ENCODE results near the gene CSRP1.

Gene CSRP1

GRCh38 chr1:201461645-201462441 lies 45.1 kb downstream of the CSRP1 start:
- peaks cover 45% of the 10 kb centered on the region for H3K4me1 ChIP-seq (ENCODE audit: control insufficient read depth, insufficient read depth, low read length)
- peak overlapping the region in 1 of 2 donors; percentile 49 for H3K4me3 ChIP-seq (ENCODE audit: low read length in 2 of 2)
- peak overlapping the region; percentile 67 for H3K27ac ChIP-seq (ENCODE audit: low read length)
- H3K27me3 ChIP-seq (ENCODE audit: control insufficient read depth in 1 of 2, insufficient read depth in 2 of 2, low read length in 2 of 2): no peaks in the 10 kb centered on the region
- H3K9ac ChIP-seq (ENCODE audit: low read length in 2 of 2): peak overlapping the region; percentile 26 to 29
- peaks cover 17 to 20% of the 10 kb centered on the region in 2 donors for H3K36me3 ChIP-seq (ENCODE audit: control insufficient read depth in 2 of 2, insufficient read depth in 2 of 2, low read length in 2 of 2)
- H3K9me3 ChIP-seq (ENCODE audit: control insufficient read depth in 2 of 2, low read length in 2 of 2): no peaks in the 10 kb centered on the region

- H3K36me3 ChIP-seq (ENCODE audit: control insufficient read depth in 2 of 2, insufficient read depth in 2 of 2, low read length in 2 of 2): peaks cover 17 to 20% of the 10 kb centered on the region in 2 donors
- H3K4me1 ChIP-seq (ENCODE audit: control insufficient read depth, insufficient read depth, low read length): peaks cover 43% of the 10 kb centered on the region
- H3K9me3 ChIP-seq (ENCODE audit: control insufficient read depth in 2 of 2, low read length in 2 of 2): no peaks in the 10 kb centered on the region
- H3K27me3 ChIP-seq (ENCODE audit: control insufficient read depth in 1 of 2, insufficient read depth in 2 of 2, low read length in 2 of 2): no peaks in the 10 kb centered on the region
- H3K27ac ChIP-seq (ENCODE audit: low read length): peak overlapping the region; percentile 67
- peak overlapping the region; percentile 7 to 29 for H3K9ac ChIP-seq (ENCODE audit: low read length in 2 of 2)
- H3K4me3 ChIP-seq (ENCODE audit: low read length in 2 of 2): peak overlapping the region in 1 of 2 donors; percentile 49
These were observed 45.9 kb downstream of the CSRP1 start for GRCh38 chr1:201460814-201461644.

- Histone ChIP-seq H3K9me3 (ENCODE audit: control insufficient read depth in 2 of 2, low read length in 2 of 2) (no peaks in the 10 kb centered on the region), H3K27ac (ENCODE audit: low read length) (peak overlapping the region; percentile 18), H3K4me1 (ENCODE audit: control insufficient read depth, insufficient read depth, low read length) (peaks cover 41% of the 10 kb centered on the region), H3K4me3 (ENCODE audit: low read length in 2 of 2) (no peak overlapping the region), H3K36me3 (ENCODE audit: control insufficient read depth in 2 of 2, insufficient read depth in 2 of 2, low read length in 2 of 2) (peaks cover 4 to 8% of the 10 kb centered on the region in 2 donors), H3K27me3 (ENCODE audit: control insufficient read depth in 1 of 2, insufficient read depth in 2 of 2, low read length in 2 of 2) (no peaks in the 10 kb centered on the region), H3K9ac (ENCODE audit: low read length in 2 of 2) (no peak overlapping the region)
These were observed 47.1 kb downstream of the CSRP1 start for GRCh38 chr1:201459775-201460174.

- no peak overlapping the region for H3K9ac ChIP-seq (ENCODE audit: low read length in 2 of 2)
- H3K27me3 ChIP-seq (ENCODE audit: control insufficient read depth in 1 of 2, insufficient read depth in 2 of 2, low read length in 2 of 2): no peaks in the 10 kb centered on the region
- no peak overlapping the region for H3K4me3 ChIP-seq (ENCODE audit: low read length in 2 of 2)
- no peak overlapping the region for H3K27ac ChIP-seq (ENCODE audit: low read length)
- peaks cover 0 to 1% of the 10 kb centered on the region in 2 donors for H3K36me3 ChIP-seq (ENCODE audit: control insufficient read depth in 2 of 2, insufficient read depth in 2 of 2, low read length in 2 of 2)
- H3K9me3 ChIP-seq (ENCODE audit: control insufficient read depth in 2 of 2, low read length in 2 of 2): no peaks in the 10 kb centered on the region
- peaks cover 39% of the 10 kb centered on the region for H3K4me1 ChIP-seq (ENCODE audit: control insufficient read depth, insufficient read depth, low read length)
These were observed 47.9 kb downstream of the CSRP1 start for GRCh38 chr1:201459052-201459451.

- H3K4me3 ChIP-seq (ENCODE audit: low read length in 2 of 2): no peak overlapping the region
- no peaks in the 10 kb centered on the region for H3K9me3 ChIP-seq (ENCODE audit: control insufficient read depth in 2 of 2, low read length in 2 of 2)
- H3K27ac ChIP-seq (ENCODE audit: low read length): no peak overlapping the region
- H3K27me3 ChIP-seq (ENCODE audit: control insufficient read depth in 1 of 2, insufficient read depth in 2 of 2, low read length in 2 of 2): no peaks in the 10 kb centered on the region
- no peaks in the 10 kb centered on the region for H3K36me3 ChIP-seq (ENCODE audit: control insufficient read depth in 2 of 2, insufficient read depth in 2 of 2, low read length in 2 of 2)
- no peak overlapping the region for H3K9ac ChIP-seq (ENCODE audit: low read length in 2 of 2)
- peaks cover 32% of the 10 kb centered on the region for H3K4me1 ChIP-seq (ENCODE audit: control insufficient read depth, insufficient read depth, low read length)
These were observed 49.4 kb downstream of the CSRP1 start for GRCh38 chr1:201457508-201457960.

GRCh38 chr1:201456499-201457309 lies 50.2 kb downstream of the CSRP1 start:
- no peak overlapping the region for H3K9ac ChIP-seq (ENCODE audit: low read length in 2 of 2)
- no peaks in the 10 kb centered on the region for H3K27me3 ChIP-seq (ENCODE audit: control insufficient read depth in 1 of 2, insufficient read depth in 2 of 2, low read length in 2 of 2)
- no peak overlapping the region for H3K4me3 ChIP-seq (ENCODE audit: low read length in 2 of 2)
- H3K36me3 ChIP-seq (ENCODE audit: control insufficient read depth in 2 of 2, insufficient read depth in 2 of 2, low read length in 2 of 2): no peaks in the 10 kb centered on the region
- no peak overlapping the region for H3K27ac ChIP-seq (ENCODE audit: low read length)
- no peaks in the 10 kb centered on the region for H3K9me3 ChIP-seq (ENCODE audit: control insufficient read depth in 2 of 2, low read length in 2 of 2)
- peaks cover 25% of the 10 kb centered on the region for H3K4me1 ChIP-seq (ENCODE audit: control insufficient read depth, insufficient read depth, low read length)

GRCh38 chr1:201455098-201455497 lies 51.8 kb downstream of the CSRP1 start:
- H3K9ac ChIP-seq (ENCODE audit: low read length in 2 of 2): no peak overlapping the region
- peaks cover 23% of the 10 kb centered on the region for H3K4me1 ChIP-seq (ENCODE audit: control insufficient read depth, insufficient read depth, low read length)
- H3K4me3 ChIP-seq (ENCODE audit: low read length in 2 of 2): no peak overlapping the region
- no peaks in the 10 kb centered on the region for H3K9me3 ChIP-seq (ENCODE audit: control insufficient read depth in 2 of 2, low read length in 2 of 2)
- no peaks in the 10 kb centered on the region for H3K36me3 ChIP-seq (ENCODE audit: control insufficient read depth in 2 of 2, insufficient read depth in 2 of 2, low read length in 2 of 2)
- H3K27ac ChIP-seq (ENCODE audit: low read length): no peak overlapping the region
- H3K27me3 ChIP-seq (ENCODE audit: control insufficient read depth in 1 of 2, insufficient read depth in 2 of 2, low read length in 2 of 2): no peaks in the 10 kb centered on the region

GRCh38 chr1:201454608-201455007 lies 52.3 kb downstream of the CSRP1 start:
- no peaks in the 10 kb centered on the region for H3K27me3 ChIP-seq (ENCODE audit: control insufficient read depth in 1 of 2, insufficient read depth in 2 of 2, low read length in 2 of 2)
- peaks cover 21% of the 10 kb centered on the region for H3K4me1 ChIP-seq (ENCODE audit: control insufficient read depth, insufficient read depth, low read length)
- H3K27ac ChIP-seq (ENCODE audit: low read length): no peak overlapping the region
- no peaks in the 10 kb centered on the region for H3K9me3 ChIP-seq (ENCODE audit: control insufficient read depth in 2 of 2, low read length in 2 of 2)
- no peaks in the 10 kb centered on the region for H3K36me3 ChIP-seq (ENCODE audit: control insufficient read depth in 2 of 2, insufficient read depth in 2 of 2, low read length in 2 of 2)
- no peak overlapping the region for H3K4me3 ChIP-seq (ENCODE audit: low read length in 2 of 2)
- no peak overlapping the region for H3K9ac ChIP-seq (ENCODE audit: low read length in 2 of 2)

- Histone ChIP-seq H3K27ac (ENCODE audit: low read length) (no peak overlapping the region), H3K4me3 (ENCODE audit: low read length in 2 of 2) (no peak overlapping the region), H3K9ac (ENCODE audit: low read length in 2 of 2) (no peak overlapping the region), H3K4me1 (ENCODE audit: control insufficient read depth, insufficient read depth, low read length) (peaks cover 36% of the 10 kb centered on the region), H3K9me3 (ENCODE audit: control insufficient read depth in 2 of 2, low read length in 2 of 2) (no peaks in the 10 kb centered on the region), H3K36me3 (ENCODE audit: control insufficient read depth in 2 of 2, insufficient read depth in 2 of 2, low read length in 2 of 2) (no peaks in the 10 kb centered on the region), H3K27me3 (ENCODE audit: control insufficient read depth in 1 of 2, insufficient read depth in 2 of 2, low read length in 2 of 2) (no peaks in the 10 kb centered on the region)
These were observed 54.1 kb downstream of the CSRP1 start for GRCh38 chr1:201452866-201453265.

GRCh38 chr1:201450721-201451291 lies 56.1 kb downstream of the CSRP1 start:
- Histone ChIP-seq H3K27me3 (ENCODE audit: control insufficient read depth in 1 of 2, insufficient read depth in 2 of 2, low read length in 2 of 2) (no peaks in the 10 kb centered on the region), H3K4me1 (ENCODE audit: control insufficient read depth, insufficient read depth, low read length) (peaks cover 28% of the 10 kb centered on the region), H3K4me3 (ENCODE audit: low read length in 2 of 2) (peak overlapping the region in 1 of 2 donors; percentile 29), H3K36me3 (ENCODE audit: control insufficient read depth in 2 of 2, insufficient read depth in 2 of 2, low read length in 2 of 2) (no peaks in the 10 kb centered on the region), H3K9me3 (ENCODE audit: control insufficient read depth in 2 of 2, low read length in 2 of 2) (no peaks in the 10 kb centered on the region), H3K27ac (ENCODE audit: low read length) (no peak overlapping the region), H3K9ac (ENCODE audit: low read length in 2 of 2) (peak overlapping the region in 1 of 2 donors; percentile 13)

All from stomach smooth muscle (tissue), 2 donors.